ENCODE results near the gene METTL16.

Gene METTL16

DNA sequence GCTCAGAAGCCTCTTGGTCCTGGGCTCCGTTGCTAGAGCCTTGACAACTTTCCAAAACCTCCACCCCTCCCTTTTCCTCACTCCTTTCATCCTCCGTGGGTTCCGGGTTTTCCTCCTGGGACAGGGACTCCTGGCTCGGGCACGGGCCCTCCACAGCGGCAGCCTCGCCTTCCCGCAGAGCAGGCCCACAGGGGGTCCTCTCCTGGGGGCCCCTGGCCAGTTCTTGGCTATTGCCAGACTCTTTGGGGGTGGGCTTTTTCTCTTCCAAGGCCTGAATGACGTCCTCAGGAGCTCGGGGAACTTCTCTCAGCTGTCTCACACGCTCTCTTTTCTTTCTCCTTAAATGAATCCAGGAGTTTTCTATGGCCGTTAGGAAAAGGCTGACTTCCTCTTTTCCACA, 91.5 kb downstream of the METTL16 start:
- FAIRE-seq = no peak
- no peak for DNase-seq (ENCODE audit: extremely low spot score, insufficient read length, low read depth)

DNA sequence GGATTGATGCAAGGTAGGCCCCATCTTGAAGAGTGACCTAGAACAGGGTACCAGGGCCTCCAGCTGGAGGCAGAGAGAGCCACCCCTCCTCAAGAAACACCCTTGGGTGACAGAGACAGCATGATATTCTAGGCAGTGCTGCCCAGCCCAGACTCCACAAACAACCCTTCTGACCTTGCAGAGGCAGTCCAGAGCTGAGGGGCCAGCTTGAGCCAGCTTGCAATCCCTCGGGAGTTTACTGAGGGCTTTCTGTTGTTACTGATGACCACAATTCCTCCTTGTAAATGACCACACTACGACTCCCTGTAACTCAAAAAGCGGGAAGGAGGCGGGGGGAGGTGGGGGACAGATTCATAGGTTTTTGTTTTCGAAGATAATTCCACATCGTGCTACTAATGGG, 92.2 kb downstream of the METTL16 start:
- DNase-seq (ENCODE audit: extremely low spot score, insufficient read length, low read depth) (no peak), FAIRE-seq (no peak)

DNA sequence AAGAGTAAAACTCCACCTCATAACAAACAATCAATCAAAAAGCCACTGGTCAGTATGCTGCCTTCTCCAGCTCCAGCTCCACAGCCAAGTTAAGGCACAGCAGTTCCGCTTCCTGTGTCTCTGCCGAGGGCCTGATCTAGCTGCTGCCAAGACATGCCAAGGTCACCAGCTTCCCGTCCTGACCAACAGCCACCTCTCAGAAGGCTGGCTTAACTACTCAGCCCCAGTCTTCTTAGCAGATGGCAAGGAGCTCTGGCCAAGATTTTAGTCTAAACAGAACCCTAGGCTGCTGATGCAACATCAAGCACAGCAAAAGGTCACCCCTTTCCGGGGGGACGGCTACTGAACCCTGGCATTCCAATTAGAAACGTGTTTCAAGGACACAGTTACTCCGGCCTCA, 93.1 kb downstream of the METTL16 start:
- no peak for DNase-seq (ENCODE audit: extremely low spot score, insufficient read length, low read depth)
- FAIRE-seq = no peak

DNA sequence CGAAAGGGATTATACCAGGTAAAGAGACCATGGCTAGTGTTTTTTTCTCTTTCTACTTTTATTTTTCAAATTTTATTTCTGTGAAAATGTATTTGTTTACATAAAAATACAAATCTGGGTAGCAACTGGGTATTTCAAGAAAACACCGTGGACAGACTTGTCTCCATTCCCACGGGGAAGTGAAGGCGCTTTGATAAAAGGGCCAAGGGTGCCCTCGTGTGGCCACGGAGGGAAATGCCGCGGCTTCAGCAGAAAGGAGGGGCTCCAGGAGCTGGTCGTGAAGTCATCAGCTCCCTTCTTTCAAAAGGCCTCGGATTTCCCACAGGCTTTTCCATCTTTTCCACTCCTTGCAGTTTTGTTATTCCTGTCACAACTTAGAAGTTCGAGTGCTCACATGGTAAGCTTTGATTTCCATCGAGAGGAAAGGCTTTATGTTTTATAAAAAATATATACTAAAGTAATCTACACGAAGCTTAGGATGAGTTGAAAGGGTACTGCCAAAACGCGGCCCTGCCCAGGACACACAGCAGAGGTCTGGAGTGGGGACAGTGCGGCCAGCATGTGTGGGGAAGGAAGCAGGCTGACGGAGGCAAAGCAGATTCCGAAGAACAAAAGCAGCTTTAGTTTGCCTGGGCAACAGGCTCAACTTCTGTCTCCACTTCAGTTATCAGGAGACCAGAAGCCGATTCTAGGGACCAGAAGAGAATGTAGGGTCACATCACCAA, 95.5 kb downstream of the METTL16 start:
- peak; percentile 94 for FAIRE-seq
- no peak for DNase-seq (ENCODE audit: extremely low spot score, insufficient read length, low read depth)

DNA sequence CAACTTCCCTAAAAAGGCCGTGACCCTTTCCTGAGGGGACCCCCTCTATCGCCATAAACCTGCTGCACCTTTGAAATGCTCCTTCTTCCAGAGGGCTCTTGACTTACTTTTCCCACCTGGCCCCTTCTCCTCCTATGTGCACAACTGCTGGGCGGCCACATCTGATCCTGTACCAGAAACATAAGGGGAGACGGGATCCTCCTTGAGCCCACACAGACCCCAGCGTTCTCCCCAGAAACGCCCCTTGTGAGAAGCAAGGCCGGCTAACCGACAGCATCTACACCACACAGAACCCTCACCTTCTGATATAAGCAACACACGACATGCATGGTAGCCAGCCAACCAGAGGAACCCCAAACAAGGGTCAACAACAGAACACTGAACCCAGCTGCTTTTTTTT, 96.6 kb downstream of the METTL16 start:
- DNase-seq (ENCODE audit: extremely low spot score, insufficient read length, low read depth) (no peak), FAIRE-seq (no peak)

DNA sequence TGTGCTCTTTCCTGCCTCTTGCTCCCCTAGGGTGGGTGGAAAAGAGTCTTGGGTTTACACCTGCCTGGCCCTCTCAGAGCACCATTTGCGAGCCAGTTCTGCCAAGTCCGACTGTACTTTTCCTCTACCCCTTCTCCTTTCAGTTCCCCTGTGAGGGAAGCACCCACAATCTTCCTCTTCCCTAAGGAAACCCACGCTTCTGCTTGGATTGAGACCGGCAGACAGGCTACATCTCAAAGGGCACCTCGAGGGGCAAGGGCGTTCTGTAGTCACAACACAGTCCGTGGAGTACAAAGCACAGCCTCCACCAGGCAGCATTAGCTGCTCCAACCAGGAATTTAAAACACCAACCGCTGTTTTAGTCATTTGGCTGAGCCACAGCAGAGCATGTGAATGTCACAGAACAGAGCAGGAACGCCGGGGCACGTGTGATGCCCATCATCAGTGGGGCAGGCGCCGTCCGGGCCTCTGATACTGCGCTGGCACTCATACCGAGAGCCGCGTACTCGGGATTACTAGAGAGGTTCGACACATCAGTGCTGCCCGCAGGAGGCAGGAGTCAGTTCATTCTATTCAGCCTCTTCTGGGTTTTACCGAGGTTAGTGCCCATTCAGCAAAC, 97.1 kb downstream of the METTL16 start:
- no peak for DNase-seq (ENCODE audit: extremely low spot score, insufficient read length, low read depth)
- FAIRE-seq = no peak

DNA sequence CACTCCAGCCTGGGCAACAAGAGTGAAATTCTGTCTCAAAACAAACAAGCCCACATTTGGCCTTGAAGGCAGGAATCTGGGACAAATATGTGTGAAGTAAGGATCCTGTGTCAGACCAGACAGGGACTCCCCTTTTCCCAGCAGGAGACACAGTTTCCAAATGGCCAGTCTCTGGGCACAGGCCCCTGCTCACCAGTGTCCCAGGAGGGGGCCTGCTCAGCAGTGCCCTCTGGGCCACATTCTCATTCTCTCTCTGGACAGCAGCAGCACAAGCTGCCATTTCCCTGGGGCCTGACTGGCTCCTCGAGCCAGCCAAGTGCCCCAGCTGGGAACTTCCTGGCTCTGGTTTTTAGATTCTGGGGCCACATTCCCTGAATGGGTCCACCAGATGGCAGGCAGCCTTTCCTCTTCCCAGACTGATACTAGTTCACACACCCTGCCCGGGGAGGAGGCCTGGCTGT, 99.1 kb downstream of the METTL16 start:
- FAIRE-seq (no peak), DNase-seq (ENCODE audit: extremely low spot score, insufficient read length, low read depth) (no peak)

DNA sequence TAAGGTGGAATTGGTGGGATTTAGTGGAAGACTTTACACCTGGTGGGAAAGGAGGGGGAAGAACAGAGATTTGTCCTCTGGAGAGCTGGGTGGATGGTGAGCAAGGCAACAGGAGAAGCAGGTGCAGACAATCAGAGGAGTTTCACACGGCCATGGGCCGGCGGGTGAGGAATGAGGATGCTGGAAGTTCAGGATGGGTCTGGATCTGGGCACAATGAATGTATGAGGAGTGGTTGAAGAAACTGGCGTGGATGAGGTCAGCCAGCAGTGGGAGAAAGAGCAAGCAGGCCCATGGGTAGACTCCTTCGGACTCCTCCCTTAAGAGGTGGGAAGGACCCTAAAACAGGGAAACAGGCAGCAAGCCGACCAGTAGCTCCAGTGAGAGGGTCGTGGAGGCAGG, 100.7 kb downstream of the METTL16 start:
- FAIRE-seq (no peak), DNase-seq (ENCODE audit: extremely low spot score, insufficient read length, low read depth) (no peak)

DNA sequence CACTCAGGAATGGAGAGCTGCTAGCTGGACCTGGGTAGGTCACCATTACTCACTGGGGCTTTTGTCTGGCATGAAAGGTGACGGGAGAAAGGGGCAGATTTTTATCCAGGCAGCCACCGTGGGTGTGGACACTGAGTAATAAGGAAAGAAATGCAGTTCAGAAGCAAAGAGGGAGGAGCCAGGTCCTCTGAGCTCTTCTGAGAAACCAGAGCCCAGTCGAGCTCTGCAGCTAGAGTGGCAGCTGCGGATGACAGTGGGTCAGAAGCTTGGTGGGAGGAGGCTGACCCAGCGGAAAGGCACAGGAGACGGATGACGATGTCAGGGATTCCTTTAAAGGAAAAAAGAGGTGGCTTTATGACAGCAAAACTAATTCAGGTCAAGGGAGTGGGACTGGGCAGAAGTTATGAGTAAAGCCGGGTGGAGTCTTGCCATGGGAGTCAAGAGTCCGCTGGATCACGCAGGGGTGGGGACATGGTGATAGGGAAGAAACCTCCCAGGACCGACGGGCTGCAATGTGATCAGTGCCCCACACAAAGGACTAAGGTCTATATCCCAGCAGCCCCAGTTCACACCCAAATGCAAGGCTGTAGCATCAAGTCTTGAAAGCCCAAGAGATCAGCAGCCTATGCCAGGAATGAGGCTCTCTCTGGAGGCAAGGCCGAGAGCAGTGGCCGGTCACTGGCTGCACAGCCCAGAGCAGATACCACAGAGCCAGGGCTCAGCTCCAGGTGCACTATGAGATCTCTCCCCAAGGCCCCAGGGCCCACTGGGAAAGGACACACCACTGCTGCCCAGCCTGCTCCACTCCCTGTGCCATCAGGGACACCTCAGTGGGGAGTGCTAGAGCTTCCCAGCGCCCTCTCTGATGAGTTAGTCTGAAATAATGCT, 104.5 kb downstream of the METTL16 start:
- FAIRE-seq = no peak
- no peak for DNase-seq (ENCODE audit: extremely low spot score, insufficient read length, low read depth)

DNA sequence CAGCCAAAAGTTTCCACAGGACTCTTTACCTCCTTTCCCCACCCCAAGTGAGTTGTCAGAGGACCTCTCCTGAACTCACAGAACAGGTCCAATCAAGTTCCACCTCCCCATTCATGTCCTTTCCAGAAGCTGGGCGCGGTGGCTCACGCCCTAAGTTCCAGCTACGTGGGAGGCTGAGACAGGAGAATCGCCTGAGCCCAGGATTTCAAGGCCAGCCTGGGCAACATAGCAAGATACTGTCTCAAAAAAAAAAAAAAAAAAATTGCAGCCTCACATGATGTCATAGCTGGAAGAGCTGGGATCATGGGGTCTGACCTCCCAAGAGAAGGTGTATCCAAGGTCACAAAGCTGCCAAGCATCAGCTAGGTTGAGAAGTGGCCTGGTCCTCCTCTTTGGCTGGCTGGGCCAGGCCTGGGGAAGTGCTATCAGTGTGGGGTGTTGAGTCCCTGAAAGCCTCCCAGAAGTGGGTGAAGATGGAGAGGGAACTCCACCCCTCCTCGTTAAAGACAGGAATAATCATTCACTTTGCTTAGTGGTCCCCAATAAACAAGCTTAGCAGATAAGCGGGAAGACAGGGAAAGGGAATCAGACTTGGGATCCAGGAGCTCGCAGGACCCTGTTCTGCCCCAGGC, 105.3 kb downstream of the METTL16 start:
- DNase-seq (ENCODE audit: extremely low spot score, insufficient read length, low read depth) (no peak), FAIRE-seq (no peak)

DNA sequence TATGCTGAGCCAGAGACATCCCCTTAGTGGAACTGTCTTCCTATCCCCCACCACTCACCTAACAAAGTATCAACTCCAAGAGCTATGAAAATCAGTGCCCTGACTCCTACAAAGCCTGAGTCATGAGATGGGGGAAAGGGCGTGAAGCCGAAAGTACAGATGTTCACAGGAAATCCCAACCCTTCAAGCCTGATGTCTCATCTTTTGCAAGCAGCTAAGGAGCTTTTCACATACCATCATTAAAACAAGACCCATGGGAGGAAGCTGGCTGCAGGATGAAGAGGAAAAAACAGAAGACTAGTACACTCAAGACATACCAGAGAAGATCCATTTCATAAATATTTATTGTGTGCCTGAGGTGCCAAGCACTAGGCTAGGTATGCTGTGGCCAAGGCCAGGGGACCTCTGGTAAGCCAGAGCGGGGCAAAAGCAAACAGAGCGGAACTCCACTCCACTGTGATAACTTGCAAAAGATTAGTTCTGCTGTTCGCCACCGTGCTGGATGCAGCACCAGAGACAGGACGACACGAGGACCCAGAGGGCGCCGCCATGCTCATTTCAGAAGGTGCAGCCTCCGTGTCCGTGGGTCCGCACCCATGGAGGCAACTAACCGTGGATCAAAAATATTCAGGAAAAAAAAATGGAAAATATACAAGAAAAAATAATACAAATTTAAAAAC, 106.3 kb downstream of the METTL16 start:
- FAIRE-seq (no peak), DNase-seq (ENCODE audit: extremely low spot score, insufficient read length, low read depth) (no peak)

DNA sequence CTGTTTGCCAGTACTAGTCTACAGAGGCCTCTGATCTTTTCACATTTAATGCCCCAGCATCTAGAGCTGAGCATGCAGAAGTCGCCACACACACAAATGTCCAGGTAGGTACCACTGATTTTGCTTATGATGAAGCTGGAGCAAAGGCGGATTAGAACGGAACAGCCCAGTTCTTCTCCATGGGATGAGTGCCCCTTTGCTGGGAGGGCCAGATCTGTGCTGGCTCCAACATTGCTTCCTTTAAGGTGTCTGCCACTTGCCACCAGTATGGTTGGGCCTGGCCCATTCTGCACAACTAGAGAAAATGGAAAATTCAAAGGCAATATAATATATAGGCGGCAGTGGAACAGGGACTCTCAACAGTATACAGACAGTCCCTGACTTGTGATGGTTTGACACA, 108.6 kb downstream of the METTL16 start:
- FAIRE-seq = no peak
- DNase-seq (ENCODE audit: extremely low spot score, insufficient read length, low read depth) = no peak

DNA sequence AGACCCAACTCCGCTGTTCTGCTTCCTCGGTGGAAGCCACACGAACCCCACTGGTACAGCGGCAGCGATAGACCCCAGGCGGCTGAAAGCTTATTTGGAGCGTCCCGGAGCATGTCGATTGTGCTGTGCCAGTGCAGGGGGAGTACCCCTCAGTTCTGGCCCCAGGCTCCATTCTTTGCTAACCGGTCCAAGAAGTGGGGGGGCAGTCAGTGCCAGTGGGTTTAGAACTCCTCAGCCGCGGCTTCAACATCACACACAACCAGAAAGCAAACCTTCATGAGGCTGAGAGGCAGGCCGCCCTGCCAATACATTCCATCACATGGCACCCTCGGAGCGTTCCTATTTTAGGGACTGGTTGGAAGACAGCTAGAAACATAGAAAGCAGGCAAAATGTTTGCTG, 109.1 kb downstream of the METTL16 start:
- no peak for FAIRE-seq
- DNase-seq (ENCODE audit: extremely low spot score, insufficient read length, low read depth) = no peak

DNA sequence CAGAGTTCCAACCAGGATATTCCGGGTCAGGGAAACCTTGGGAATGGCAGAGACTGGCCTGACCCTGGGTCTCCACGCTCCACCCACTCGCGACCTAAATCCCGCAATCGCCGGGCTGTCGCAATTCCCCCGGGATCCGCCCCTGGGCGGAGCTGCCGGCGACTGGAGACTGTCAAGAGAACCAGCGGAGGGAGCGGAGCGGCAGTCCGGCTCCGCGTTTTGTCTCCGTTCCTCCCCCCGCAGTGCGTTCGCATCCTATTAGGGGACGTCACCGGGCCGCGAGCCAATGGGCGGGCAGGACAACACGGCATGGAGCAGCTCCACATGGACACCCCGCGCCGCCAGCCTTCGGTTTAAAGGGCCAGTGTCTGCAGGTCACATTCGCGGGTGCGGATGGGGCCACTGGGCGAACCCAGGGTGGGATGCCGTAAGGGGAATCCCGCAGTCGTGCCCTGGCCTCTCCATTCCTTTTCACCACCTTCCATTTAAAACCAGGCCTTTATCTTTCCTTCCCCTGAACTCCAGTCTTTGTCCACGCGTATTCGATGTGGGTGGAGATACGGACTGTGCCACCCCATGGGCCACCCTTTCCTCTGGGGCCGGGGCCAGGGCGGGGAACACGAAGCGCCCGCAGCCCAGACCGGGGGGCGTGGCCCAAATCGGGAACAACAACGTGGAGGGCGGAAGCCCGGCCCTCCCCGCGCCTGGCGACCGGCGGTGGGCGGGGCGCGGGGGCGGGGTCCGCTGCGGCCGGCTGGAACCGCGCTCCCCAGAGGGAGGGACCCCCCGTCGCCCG, 110.1 kb downstream of the METTL16 start:
- peak; percentile 98 for FAIRE-seq
- peak; percentile 88 for DNase-seq (ENCODE audit: extremely low spot score, insufficient read length, low read depth)

DNA sequence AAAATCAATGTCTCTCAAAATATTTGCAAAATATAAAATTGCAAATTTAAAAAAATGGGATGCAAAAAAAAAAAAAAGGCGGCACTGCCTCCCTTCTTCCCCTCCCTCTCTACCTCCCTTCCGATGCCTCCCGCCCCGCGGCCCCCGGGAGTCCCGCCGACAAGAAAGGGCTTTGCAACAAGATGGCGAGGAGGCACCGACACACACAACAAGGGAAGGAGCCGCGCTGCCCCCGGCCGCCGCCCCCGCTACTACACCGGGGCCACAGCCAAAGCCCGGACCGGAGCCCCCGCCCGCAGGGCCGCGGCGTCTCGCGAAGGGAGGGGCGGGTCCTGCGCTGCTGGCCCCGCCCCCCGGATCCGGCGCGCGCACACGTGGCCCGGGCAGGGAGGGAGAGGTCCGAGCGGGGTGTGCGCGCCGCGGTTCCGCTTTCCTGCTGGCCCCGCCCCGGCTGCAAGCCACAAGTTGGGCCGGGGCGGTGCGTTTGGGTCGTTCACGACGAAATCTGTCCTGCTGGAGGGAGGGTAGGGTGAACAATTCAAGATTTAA, 110.7 kb downstream of the METTL16 start, which contains the start of gene MNT:
TSS of gene MNT (minus strand) at position 184 of the 549 bp plus-strand sequence. CDS start 348 bp downstream, outside the sequence.
- DNase-seq (ENCODE audit: extremely low spot score, insufficient read length, low read depth) (peak; percentile 86), FAIRE-seq (no peak)

DNA sequence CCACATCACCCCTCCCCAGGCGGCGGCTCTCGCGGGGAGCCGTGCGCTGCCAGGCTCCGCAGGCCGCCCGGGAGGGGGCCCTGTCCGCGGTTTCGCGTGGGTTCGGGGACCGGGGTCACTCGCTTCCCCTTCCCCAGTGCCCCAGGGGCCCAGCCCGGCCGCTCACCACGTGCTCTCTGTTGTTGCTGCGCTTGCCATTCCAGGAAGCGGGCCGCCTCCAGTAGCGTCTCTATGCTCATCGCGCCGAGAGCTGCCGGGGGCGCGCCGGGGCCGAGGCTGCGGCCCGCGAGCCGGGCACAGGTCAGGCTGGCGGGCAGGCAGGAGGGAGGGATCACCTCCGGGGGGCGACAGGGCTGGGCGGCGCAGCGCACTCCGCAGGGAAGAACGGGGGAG, 111.2 kb downstream of the METTL16 start:
- DNase-seq (ENCODE audit: extremely low spot score, insufficient read length, low read depth) = no peak
- no peak for FAIRE-seq

DNA sequence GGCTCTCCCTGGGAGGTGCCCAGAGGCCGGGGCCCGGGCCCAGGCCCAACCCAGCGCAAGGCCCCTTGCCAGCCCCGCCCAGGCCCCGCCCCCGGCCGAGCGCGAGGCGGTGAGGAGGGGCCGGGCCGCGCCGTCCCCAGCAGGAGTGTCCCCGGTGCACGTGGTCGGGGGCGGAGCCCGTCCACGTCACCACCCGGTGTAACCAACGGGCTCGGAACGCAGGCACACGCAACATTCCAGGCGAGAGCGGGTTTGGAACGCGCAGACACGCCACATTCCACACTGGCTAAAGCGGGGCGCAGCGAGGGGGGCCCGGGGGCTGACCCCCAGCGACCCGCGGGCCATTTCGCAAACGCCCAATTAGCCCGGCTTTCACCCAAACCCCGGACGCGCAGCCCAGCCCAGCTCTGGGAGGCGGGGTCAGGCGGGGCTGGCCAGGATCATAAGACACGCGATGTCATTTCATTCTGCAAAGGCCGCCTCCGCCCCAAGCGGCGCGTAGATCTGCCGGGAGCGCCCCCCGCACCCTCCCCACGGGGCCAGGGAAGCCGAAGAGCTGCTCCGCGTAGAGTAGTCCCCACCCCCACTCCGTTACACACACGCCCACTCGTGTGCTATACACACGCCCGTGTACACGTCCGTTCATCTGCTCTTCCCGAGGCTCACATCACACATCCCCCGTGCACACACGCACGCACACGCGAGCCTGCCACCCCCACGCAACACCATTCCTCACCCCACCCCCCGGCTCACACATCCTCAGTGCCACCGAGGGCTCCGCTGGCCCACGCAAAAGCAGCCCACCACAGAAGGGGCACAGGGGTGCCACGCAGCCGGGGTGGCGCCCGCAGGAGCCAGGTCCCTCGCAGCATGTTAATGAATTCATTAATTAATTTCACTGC, 111.9 kb downstream of the METTL16 start:
- DNase-seq (ENCODE audit: extremely low spot score, insufficient read length, low read depth) = no peak
- peak; percentile 95 for FAIRE-seq
